PC-3 (cell line): ENCODE measurements around the gene STX8.

ENCODE experiments used
- CTCF ChIP-seq: fragments of 300-600 bp; sonication (generic); conservative IDR thresholded peaks from 2 replicates; pipeline ENCODE4 v1.5.1; 2017; ENCODE audit warnings: antibody characterized with exemption, low read depth, mild to moderate bottlenecking, low read length
- EZH2 ChIP-seq: fragments of 300-600 bp; sonication (generic); IDR thresholded peaks from one replicate; pipeline ENCODE4 v1.6.1; 2017; ENCODE audit warnings: antibody characterized with exemption, mild to moderate bottlenecking, low read length; ENCODE audit not compliant: unreplicated experiment
- EZH2phosphoT487 ChIP-seq: fragments of 300-600 bp; sonication (generic); IDR thresholded peaks from 2 replicates; pipeline ENCODE4 v1.6.1; 2018; ENCODE audit warnings: mild to moderate bottlenecking, antibody characterized with exemption, low read length, borderline replicate concordance

GRCh38 chr17:9488556-9488955, 87.1 kb downstream of the STX8 start:
- TF ChIP-seq CTCF = no peak
- TF ChIP-seq EZH2 = no peak
- TF ChIP-seq EZH2phosphoT487 = no peak
